Measurements from ENCODE around the gene GLRA3. TPM values are rescaled to one million over a fixed set of nuclear protein-coding genes. Genes with fewer than 3 reads are reported as not detected.

The GLRA3 gene
- total RNA-seq, 3 donors from 2014 or later (not counting 1 experiment from before 2014, with no cell fraction given) = not detected

GRCh38 chr4:174714393-174715211 lies 114.4 kb downstream of the GLRA3 start:
- DNase-seq (peak in 1 of 2 donors; percentile 37), ATAC-seq (peak in 2 of 3 donors; percentile 45 to 55)
- Histone ChIP-seq H3K27ac (ENCODE audit: low read length) (no peak overlapping the region), H3K4me1 (ENCODE audit: control insufficient read depth, insufficient read depth, low read length) (no peaks in the 10 kb centered on the region), H3K36me3 (ENCODE audit: control insufficient read depth, insufficient read depth, low read length) (no peaks in the 10 kb centered on the region), H3K9me3 (ENCODE audit: control insufficient read depth, insufficient read depth, low read length) (no peaks in the 10 kb centered on the region), H3K27me3 (ENCODE audit: control insufficient read depth, insufficient read depth, low read length) (no peaks in the 10 kb centered on the region), H3K4me3 (ENCODE audit: low read length) (no peak overlapping the region)
- H3K4me1 Mint-ChIP-seq = no peaks in the 10 kb centered on the region
- 50% methylated on average over 1 of the region's 8 CpGs for WGBS (ENCODE audit: insufficient coverage)
- no peak for TF ChIP-seq CTCF (IDR thresholded peaks at IDR 0.05)
- H3K9me3 Mint-ChIP-seq = no peaks in the 10 kb centered on the region
- H3K27ac Mint-ChIP-seq = no peak overlapping the region
- H3K36me3 Mint-ChIP-seq = no peaks in the 10 kb centered on the region
- H3K27me3 Mint-ChIP-seq (ENCODE audit: low read depth in 2 of 2) = no peaks in the 10 kb centered on the region
- H3K4me3 Mint-ChIP-seq = no peak overlapping the region
- intact Hi-C loops (cut with micrococcal nuclease) = loop anchor here (1.0 kb wide), 1 partner anchor 349 kb away; no protein-coding TSS in a partner anchor

GRCh38 chr4:174713821-174714220 lies 115.2 kb downstream of the GLRA3 start:
- intact Hi-C loops (cut with micrococcal nuclease) = loop anchor here (1.0 kb wide), 1 partner anchor 349 kb away; no protein-coding TSS in a partner anchor
- Mint-ChIP-seq H3K27ac (no peak overlapping the region), H3K9me3 (no peaks in the 10 kb centered on the region), H3K4me3 (no peak overlapping the region), H3K27me3 (ENCODE audit: low read depth in 2 of 2) (no peaks in the 10 kb centered on the region), H3K36me3 (no peaks in the 10 kb centered on the region), H3K4me1 (no peaks in the 10 kb centered on the region)
- H3K27me3 ChIP-seq (ENCODE audit: control insufficient read depth, insufficient read depth, low read length) = no peaks in the 10 kb centered on the region
- no peaks in the 10 kb centered on the region for H3K9me3 ChIP-seq (ENCODE audit: control insufficient read depth, insufficient read depth, low read length)
- H3K4me1 ChIP-seq (ENCODE audit: control insufficient read depth, insufficient read depth, low read length) = no peaks in the 10 kb centered on the region
- H3K27ac ChIP-seq (ENCODE audit: low read length) = no peak overlapping the region
- no peak for ATAC-seq
- no peak for TF ChIP-seq CTCF (IDR thresholded peaks at IDR 0.05)
- H3K36me3 ChIP-seq (ENCODE audit: control insufficient read depth, insufficient read depth, low read length) = no peaks in the 10 kb centered on the region
- DNase-seq = no peak
- 90% methylated on average over 2 of the region's 2 CpGs for WGBS (ENCODE audit: insufficient coverage)
- H3K4me3 ChIP-seq (ENCODE audit: low read length) = no peak overlapping the region

- no peak overlapping the region for H3K4me3 Mint-ChIP-seq
- no peak for ATAC-seq
- TF ChIP-seq CTCF (IDR thresholded peaks at IDR 0.05) = no peak
- Histone ChIP-seq H3K9me3 (ENCODE audit: control insufficient read depth, insufficient read depth, low read length) (no peaks in the 10 kb centered on the region), H3K4me1 (ENCODE audit: control insufficient read depth, insufficient read depth, low read length) (no peaks in the 10 kb centered on the region), H3K4me3 (ENCODE audit: low read length) (no peak overlapping the region), H3K27ac (ENCODE audit: low read length) (no peak overlapping the region), H3K27me3 (ENCODE audit: control insufficient read depth, insufficient read depth, low read length) (no peaks in the 10 kb centered on the region), H3K36me3 (ENCODE audit: control insufficient read depth, insufficient read depth, low read length) (no peaks in the 10 kb centered on the region)
- DNase-seq = no peak
- intact Hi-C loops (cut with micrococcal nuclease) = no loop called here
- no peaks in the 10 kb centered on the region for H3K9me3 Mint-ChIP-seq
- H3K4me1 Mint-ChIP-seq = no peaks in the 10 kb centered on the region
- no peak overlapping the region for H3K27ac Mint-ChIP-seq
- 80% methylated on average over 2 of the region's 2 CpGs for WGBS (ENCODE audit: insufficient coverage)
- no peaks in the 10 kb centered on the region for H3K36me3 Mint-ChIP-seq
- H3K27me3 Mint-ChIP-seq (ENCODE audit: low read depth in 2 of 2) = no peaks in the 10 kb centered on the region
These were observed 115.9 kb downstream of the GLRA3 start for GRCh38 chr4:174713181-174713580.
